Loucy (cell line): ENCODE data around the gene EMP1.

ENCODE experiments used
- CTCF ChIP-seq: fragments of 200-600 bp; sonication (generic); conservative IDR thresholded peaks from 2 replicates; pipeline ENCODE4 v1.5.1; 2014; ENCODE audit warnings: mild to moderate bottlenecking, antibody characterized with exemption, low read length
- EZH2phosphoT487 ChIP-seq: fragments of 200-600 bp; IDR thresholded peaks from 2 replicates; pipeline ENCODE4 v1.6.1; 2018; ENCODE audit warnings: antibody characterized with exemption, mild to moderate bottlenecking, moderate library complexity, borderline replicate concordance

- TF ChIP-seq CTCF = no peak
- TF ChIP-seq EZH2phosphoT487 = no peak
Observed at GRCh38 chr12:13152756-13153155, 43.8 kb upstream of the EMP1 start.
